HepG2 (cell line): ENCODE results near the gene TAS2R13.

Experiments
- ATF6 ChIP-seq: sonication (generic); formaldehyde crosslinking; conservative IDR thresholded peaks from 2 replicates; pipeline ENCODE4 v1.4.0; 2020; ENCODE audit warnings: missing genetic modification reagents
- BHLHE40 ChIP-seq: IDR thresholded peaks from 2 replicates; pipeline ENCODE4 v1.6.1; 2011; ENCODE audit warnings: low read length, improper control_type of control experiment
- CEBPZ ChIP-seq: IDR thresholded peaks from 2 replicates; pipeline ENCODE4 v1.6.1; 2012; ENCODE audit warnings: low read length, improper control_type of control experiment
- CTCF ChIP-seq: sonication (generic); formaldehyde crosslinking; IDR thresholded peaks from 2 replicates; pipeline ENCODE4 v1.5.0; 2020; ENCODE audit warnings: mild to moderate bottlenecking, missing genetic modification reagents, moderate library complexity
- KDM5B ChIP-seq: sonication (generic); formaldehyde crosslinking; IDR thresholded peaks from 2 replicates; pipeline ENCODE4 v1.4.0; 2020; ENCODE audit warnings: missing genetic modification reagents, mild to moderate bottlenecking, borderline replicate concordance
- MAX ChIP-seq: IDR thresholded peaks from 2 replicates; pipeline ENCODE4 v1.6.1; 2012; ENCODE audit warnings: inconsistent platforms
- PAX8 ChIP-seq: sonication (generic); formaldehyde crosslinking; IDR thresholded peaks from 2 replicates; pipeline ENCODE4 v1.8.0; 2022; ENCODE audit warnings: mild to moderate bottlenecking, missing genetic modification reagents, borderline replicate concordance
- POLR2A ChIP-seq, 2 experiments: IDR thresholded peaks; 2 replicates each; pipeline ENCODE4 v1.6.1; 2011; ENCODE audit warnings: low read depth in 2 of 2, low read length in 2 of 2, mild to moderate bottlenecking in 1 of 2, moderate library complexity in 1 of 2; ENCODE audit not compliant: insufficient read depth in 1 of 2
- TCF7L2 ChIP-seq: IDR thresholded peaks from 2 replicates; pipeline ENCODE4 v1.6.1; 2011; ENCODE audit warnings: mild to moderate bottlenecking, low read depth, low read length, moderate library complexity
- ZNF282 ChIP-seq: fragments of 450-650 bp; IDR thresholded peaks from 2 replicates; pipeline ENCODE4 v1.6.1; 2018; ENCODE audit not compliant: partially characterized antibody

GRCh38 chr12:10861366-10861765 is 48.0 kb downstream of the TAS2R13 start:
- TF ChIP-seq MAX (no peak), PAX8 (CRISPR knock-in tag) (no peak), TCF7L2 (no peak), CEBPZ (no peak), BHLHE40 (no peak), KDM5B (CRISPR knock-in tag) (no peak), POLR2A (IDR thresholded peaks at IDR 0.05; ENCODE audit: insufficient read depth in 1 of 2, low read depth in 2 of 2, low read length in 2 of 2) (no peak), ATF6 (CRISPR knock-in tag) (no peak), CTCF (CRISPR knock-in tag) (no peak), ZNF282 (no peak)
